Ammon's horn (tissue), 1 donor: ENCODE measurements around the gene HIVEP1.

Experiments
- DNase-seq: peaks from one replicate; pipeline ENCODE4 v3.0.0-alpha.2; 2016; ENCODE audit warnings: low spot score

HIVEP1 gene

GRCh38 chr6:11994875-11995461, 17.1 kb upstream of the HIVEP1 start:
- DNase-seq = no peak

GRCh38 chr6:11996751-11997150, 15.4 kb upstream of the HIVEP1 start:
- no peak for DNase-seq

GRCh38 chr6:11999246-11999645, 12.9 kb upstream of the HIVEP1 start:
- no peak for DNase-seq

- DNase-seq = no peak
These were observed 11.9 kb upstream of the HIVEP1 start for GRCh38 chr6:12000174-12000573.

GRCh38 chr6:12001004-12001705, 11.0 kb upstream of the HIVEP1 start:
- peak; percentile 35 for DNase-seq

- no peak for DNase-seq
These were observed 10.2 kb upstream of the HIVEP1 start for GRCh38 chr6:12001706-12002435.

- no peak for DNase-seq
These were observed 4.6 kb upstream of the HIVEP1 start for GRCh38 chr6:12007473-12007872.

GRCh38 chr6:12007887-12008286, 4.2 kb upstream of the HIVEP1 start:
- no peak for DNase-seq

- peak; percentile 79 for DNase-seq
These were observed 3.5 kb upstream of the HIVEP1 start for GRCh38 chr6:12008366-12009179.

GRCh38 chr6:12009180-12009685, 2.9 kb upstream of the HIVEP1 start:
- no peak for DNase-seq

GRCh38 chr6:12009876-12010634, 2.1 kb upstream of the HIVEP1 start:
- DNase-seq = no peak

- DNase-seq = peak; percentile 65
These were observed 1.4 kb upstream of the HIVEP1 start for GRCh38 chr6:12010635-12011275.

- peak; percentile 93 for DNase-seq
These were observed 655 bp upstream of the HIVEP1 start for GRCh38 chr6:12011276-12012037.

GRCh38 chr6:12012558-12013306, 620 bp downstream of the HIVEP1 start:
- DNase-seq = peak; percentile 87

- no peak for DNase-seq
These were observed 1.2 kb downstream of the HIVEP1 start for GRCh38 chr6:12013307-12013719.

- no peak for DNase-seq
These were observed 2.1 kb downstream of the HIVEP1 start for GRCh38 chr6:12014027-12014872.

- DNase-seq = no peak
These were observed 2.7 kb downstream of the HIVEP1 start for GRCh38 chr6:12014873-12015149.

GRCh38 chr6:12017263-12017662, 5.2 kb downstream of the HIVEP1 start:
- DNase-seq = no peak
